Measurements from ENCODE around the gene DNAJC2.

The DNAJC2 gene

DNA sequence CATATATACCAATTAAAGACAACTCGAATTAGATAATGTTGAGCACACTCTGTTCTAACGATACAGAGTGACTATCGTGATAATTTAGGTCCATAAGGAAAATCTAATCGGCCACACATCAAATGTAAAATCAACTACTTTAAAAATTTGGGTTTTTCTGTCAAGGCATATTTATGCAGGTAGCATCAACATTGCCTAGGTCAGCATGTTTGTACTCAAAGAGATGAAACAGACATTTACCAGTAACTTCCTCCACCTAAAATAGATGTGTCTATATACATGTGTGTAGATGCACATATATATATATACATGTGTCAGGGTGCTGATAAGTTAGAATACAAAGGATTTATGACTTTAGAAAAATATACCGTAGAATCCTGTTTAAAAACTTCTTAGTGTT is 24.9 kb upstream of the DNAJC2 start:
- TF ChIP-seq JUND (IDR thresholded peaks at IDR 0.05; ENCODE audit: low read depth) = no peak
- no peak for DNase-seq (ENCODE audit: low read depth in 1 of 2, low spot score in 1 of 2)
- in situ Hi-C loops (cut with HindIII; ENCODE audit: low pct_unique_long_range_greater_than_20kb, low sequenced_read_pairs) = no loop called here

DNA sequence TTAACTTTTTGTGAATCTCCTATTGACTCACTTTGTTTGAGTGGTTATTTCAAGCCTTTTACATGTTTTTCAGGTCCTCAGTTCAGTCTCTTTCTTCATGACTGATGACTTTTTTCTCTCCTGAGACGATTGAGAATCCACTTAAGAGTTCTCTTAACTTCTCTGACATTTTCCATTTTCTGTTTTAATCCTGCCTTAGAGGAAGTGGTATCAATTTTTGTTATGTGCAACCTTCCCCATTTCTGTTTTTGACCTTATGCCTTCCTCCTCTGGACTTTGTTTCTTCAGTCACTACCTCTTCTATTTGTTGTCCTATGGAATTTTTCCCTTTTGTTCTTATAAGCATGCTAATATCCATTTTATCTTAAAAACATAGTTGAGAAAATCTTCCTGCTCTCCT is 5.2 kb upstream of the DNAJC2 start:
- DNase-seq (ENCODE audit: low read depth in 1 of 2, low spot score in 1 of 2) = no peak
- no peak for TF ChIP-seq JUND (IDR thresholded peaks at IDR 0.05; ENCODE audit: low read depth)
- in situ Hi-C loops (cut with HindIII; ENCODE audit: low pct_unique_long_range_greater_than_20kb, low sequenced_read_pairs) = no loop called here

DNA sequence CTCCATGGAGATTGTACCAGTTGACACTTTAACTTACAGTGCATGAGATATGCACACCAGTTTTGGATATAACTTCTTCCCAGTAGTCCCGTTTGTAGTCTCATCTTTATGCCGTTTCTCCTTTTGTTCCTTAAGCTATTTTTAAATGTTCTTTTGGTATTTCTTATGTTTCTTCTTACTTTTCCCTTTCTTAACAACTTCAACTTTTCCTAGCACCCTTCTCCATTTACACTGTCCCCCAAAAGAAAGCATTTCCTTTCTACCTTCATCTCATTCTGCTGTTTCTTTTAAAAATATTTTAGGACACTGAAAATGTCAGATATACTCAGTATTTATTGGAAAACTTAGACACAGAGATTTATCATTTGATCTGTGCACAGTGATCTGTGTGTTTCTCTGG is 4.4 kb upstream of the DNAJC2 start:
- in situ Hi-C loops (cut with HindIII; ENCODE audit: low pct_unique_long_range_greater_than_20kb, low sequenced_read_pairs) = no loop called here
- TF ChIP-seq JUND (IDR thresholded peaks at IDR 0.05; ENCODE audit: low read depth) = no peak
- DNase-seq (ENCODE audit: low read depth in 1 of 2, low spot score in 1 of 2) = no peak

DNA sequence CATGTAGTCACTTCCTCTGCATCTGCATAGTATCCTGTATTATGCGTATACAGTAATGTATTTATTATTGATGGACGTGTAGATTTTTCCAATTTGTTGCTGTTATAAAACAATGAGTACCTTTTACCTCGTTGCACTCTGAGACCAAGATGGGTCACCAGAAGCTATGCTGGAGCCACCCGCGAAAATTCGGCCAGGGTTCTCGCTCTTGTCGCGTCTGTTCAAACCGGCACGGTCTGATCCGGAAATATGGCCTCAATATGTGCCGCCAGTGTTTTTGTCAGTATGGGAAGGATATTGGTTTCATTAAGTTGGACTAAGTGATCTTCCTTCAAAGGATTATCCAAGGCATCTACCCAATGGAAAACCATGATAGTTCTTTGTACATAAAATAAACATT is 3.9 kb upstream of the DNAJC2 start:
- no peak for DNase-seq (ENCODE audit: low read depth in 1 of 2, low spot score in 1 of 2)
- in situ Hi-C loops (cut with HindIII; ENCODE audit: low pct_unique_long_range_greater_than_20kb, low sequenced_read_pairs) = no loop called here

DNA sequence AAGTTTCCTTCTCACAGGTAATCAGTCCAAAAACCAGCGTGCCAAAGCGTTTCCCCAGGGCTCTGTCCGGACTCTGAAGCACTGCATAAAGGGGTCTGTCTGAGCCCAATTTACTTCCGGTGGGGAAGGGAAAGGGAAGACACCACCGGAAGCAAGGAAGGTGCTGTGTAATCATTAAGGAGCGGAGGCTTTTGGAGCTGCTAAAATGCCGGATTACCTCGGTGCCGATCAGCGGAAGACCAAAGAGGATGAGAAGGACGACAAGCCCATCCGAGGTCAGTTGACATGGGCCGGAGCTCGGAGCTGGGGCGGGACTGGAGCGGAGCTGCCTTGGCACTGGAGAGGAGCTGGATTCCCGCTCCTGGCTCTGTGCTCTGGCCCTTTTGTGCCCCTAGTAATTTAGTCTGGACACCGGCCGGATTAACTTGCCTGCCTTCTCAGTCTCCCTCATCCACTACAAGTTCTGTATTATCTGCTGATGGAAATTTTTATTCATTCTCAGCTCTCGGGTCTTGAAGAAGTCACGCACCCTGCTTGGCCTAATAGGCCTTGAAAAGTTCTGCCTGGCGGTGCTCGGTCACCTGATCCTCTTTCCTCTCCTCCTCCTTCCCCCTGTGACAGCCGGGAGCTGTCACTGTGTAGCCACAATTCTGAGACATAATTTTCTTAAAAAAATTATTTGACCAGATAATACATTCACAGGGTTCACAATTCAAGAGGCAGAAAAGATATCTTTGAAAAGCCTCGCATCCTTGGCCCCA is 3.1 kb upstream of the DNAJC2 start, which contains the start of gene PSMC2:
PSMC2 (plus strand) TSS at position 137 of the 761 bp plus-strand sequence; CDS start at position 206, 69 bp downstream.
- TF ChIP-seq JUND (IDR thresholded peaks at IDR 0.05; ENCODE audit: low read depth) = no peak
- in situ Hi-C loops (cut with HindIII; ENCODE audit: low pct_unique_long_range_greater_than_20kb, low sequenced_read_pairs) = no loop called here
- DNase-seq (ENCODE audit: low read depth in 1 of 2, low spot score in 1 of 2) = peak; percentile 30 to 92

More for the DNA sequence above, 3.9 kb upstream of the DNAJC2 start:
- TF ChIP-seq JUND (IDR thresholded peaks at IDR 0.05; ENCODE audit: low read depth) = no peak

DNA sequence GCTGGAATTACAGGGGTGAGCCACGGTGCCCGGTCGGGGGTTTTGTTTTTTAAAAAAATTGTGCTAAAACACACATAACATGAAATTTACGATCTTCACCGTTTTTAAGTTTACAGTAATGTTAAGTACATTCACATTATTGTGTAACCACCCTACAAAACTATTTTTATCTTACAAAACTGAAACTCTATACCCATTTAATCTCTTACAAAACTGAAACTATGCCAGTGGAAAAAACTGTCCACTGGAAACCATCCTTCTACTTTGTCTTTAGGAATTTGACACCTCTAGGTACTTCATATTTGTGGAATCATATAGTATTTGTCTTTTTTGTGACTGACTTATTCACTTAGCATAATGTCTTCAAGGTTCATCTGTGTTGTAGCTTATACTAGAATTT is 1.8 kb upstream of the DNAJC2 start:
- TF ChIP-seq JUND (IDR thresholded peaks at IDR 0.05; ENCODE audit: low read depth) = no peak
- DNase-seq (ENCODE audit: low read depth in 1 of 2, low spot score in 1 of 2) = no peak
- in situ Hi-C loops (cut with HindIII; ENCODE audit: low pct_unique_long_range_greater_than_20kb, low sequenced_read_pairs) = no loop called here

DNA sequence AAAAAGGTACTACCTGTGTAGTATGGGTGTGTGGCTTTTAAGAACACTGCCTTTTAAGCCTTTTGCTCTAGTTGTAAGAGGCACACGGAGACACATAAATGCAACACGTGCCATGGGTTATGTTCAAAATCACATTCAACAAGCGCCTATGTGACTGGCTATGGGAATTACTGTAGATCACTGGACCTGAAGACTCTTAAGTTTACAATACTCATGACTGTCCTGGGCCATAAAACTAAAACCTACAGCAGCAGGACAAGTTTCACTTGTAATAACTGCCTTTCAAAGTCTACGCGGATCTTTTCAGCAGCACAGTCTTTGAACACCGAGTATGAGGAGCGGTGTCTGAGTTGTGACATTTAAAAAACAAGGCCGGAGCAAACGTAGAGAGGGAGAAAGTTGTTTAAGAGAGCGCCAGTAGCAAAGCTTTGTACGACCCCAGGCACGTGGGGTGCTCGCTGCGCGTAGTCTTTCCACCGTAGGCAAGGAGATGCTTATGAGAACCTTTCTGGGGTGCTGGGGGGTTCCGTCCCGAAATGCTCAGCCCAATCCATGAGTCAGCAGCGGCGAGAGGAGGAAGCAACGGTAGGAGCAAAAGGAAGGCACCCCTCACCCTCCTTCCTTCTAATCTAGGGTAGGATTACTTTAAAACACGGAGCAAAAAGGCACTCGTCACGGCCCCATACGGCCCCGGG is 662 bp downstream of the DNAJC2 start:
- DNase-seq (ENCODE audit: low read depth in 1 of 2, low spot score in 1 of 2) = peak in 1 of 2 experiments; percentile 11
- TF ChIP-seq JUND (IDR thresholded peaks at IDR 0.05; ENCODE audit: low read depth) = no peak
- in situ Hi-C loops (cut with HindIII; ENCODE audit: low pct_unique_long_range_greater_than_20kb, low sequenced_read_pairs) = no loop called here

DNA sequence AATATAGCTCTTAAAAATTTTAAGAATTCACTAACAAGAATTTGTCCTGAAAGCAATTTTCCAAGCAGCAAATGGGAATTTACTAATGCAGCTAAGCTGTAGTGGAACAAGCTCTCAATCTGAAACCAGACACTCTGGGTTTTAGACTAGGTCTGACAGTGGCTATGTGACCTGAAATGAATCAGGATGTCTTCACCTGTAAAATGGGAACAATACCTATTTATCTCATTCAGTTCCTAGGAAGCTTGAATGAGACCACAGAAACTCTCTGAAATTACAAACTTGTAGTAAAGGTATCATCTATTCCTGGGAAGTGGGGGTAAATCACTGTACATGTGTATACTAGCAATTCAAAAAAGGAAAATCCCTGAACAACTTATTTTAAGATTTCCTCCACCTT is 1.2 kb downstream of the DNAJC2 start:
- in situ Hi-C loops (cut with HindIII; ENCODE audit: low pct_unique_long_range_greater_than_20kb, low sequenced_read_pairs) = no loop called here
- no peak for DNase-seq (ENCODE audit: low read depth in 1 of 2, low spot score in 1 of 2)
- TF ChIP-seq JUND (IDR thresholded peaks at IDR 0.05; ENCODE audit: low read depth) = no peak

DNA sequence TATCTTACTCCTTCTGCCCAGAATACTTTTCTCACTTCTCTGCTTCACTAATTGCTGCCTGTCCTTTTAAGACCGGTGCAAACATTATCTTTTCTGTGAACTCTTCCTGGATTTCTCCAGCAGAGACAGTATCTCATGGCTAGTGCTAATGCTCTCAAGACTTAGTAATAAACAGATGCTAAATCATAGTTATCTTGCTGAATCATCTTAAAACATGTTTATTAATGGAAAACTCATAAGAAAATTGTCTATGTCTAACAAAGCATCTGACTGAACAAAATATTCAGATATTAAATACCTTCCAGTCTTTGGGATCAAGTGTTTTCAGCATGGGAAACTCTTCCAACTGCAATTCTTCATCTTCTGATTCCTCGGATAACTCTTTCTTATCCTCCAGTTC is 3.1 kb downstream of the DNAJC2 start:
- no peak for TF ChIP-seq JUND (IDR thresholded peaks at IDR 0.05; ENCODE audit: low read depth)

DNA sequence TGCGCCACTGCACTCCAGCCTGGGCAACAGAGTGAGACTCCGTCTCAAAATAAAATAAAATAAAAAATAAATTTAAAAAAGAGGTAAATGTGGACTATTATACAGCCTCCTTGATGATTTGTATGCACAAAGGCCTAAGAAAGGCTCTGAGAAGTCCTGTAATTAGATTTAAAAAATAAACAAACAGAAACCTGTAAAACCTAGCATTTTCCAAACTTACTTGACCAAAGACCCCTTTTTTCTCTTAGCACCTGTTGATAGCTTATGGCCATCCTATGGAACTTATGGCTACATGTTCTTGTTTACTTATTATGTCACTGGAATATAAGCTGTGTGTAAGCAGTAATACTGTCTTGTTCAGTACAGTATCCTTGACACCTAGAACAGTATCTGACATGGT is 5.7 kb downstream of the DNAJC2 start:
- TF ChIP-seq JUND (IDR thresholded peaks at IDR 0.05; ENCODE audit: low read depth) = no peak
- no peak for DNase-seq (ENCODE audit: low read depth in 1 of 2, low spot score in 1 of 2)
- in situ Hi-C loops (cut with HindIII; ENCODE audit: low pct_unique_long_range_greater_than_20kb, low sequenced_read_pairs) = no loop called here

More for the DNA sequence above, 3.1 kb downstream of the DNAJC2 start:
- in situ Hi-C loops (cut with HindIII; ENCODE audit: low pct_unique_long_range_greater_than_20kb, low sequenced_read_pairs) = no loop called here
- no peak for DNase-seq (ENCODE audit: low read depth in 1 of 2, low spot score in 1 of 2)

DNA sequence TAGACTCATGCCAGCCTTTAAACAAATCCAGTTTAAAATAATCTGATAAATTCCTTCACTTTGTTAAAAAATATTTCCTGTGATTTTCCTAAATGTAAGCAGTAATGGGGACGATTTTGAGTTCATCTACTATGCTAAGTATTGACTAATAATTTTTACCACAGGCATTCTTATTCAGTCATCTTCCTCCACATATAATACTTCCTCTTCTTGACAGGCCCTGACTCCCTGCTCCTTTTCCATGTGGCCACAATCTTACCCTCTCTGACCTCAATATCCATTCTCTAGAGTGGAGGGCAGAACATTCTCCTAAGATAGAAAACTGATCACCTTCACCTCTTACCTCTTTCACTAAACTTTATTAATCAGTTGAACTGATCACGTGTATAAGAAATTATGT is 7.8 kb downstream of the DNAJC2 start:
- no peak for DNase-seq (ENCODE audit: low read depth in 1 of 2, low spot score in 1 of 2)
- in situ Hi-C loops (cut with HindIII; ENCODE audit: low pct_unique_long_range_greater_than_20kb, low sequenced_read_pairs) = no loop called here
- no peak for TF ChIP-seq JUND (IDR thresholded peaks at IDR 0.05; ENCODE audit: low read depth)

DNA sequence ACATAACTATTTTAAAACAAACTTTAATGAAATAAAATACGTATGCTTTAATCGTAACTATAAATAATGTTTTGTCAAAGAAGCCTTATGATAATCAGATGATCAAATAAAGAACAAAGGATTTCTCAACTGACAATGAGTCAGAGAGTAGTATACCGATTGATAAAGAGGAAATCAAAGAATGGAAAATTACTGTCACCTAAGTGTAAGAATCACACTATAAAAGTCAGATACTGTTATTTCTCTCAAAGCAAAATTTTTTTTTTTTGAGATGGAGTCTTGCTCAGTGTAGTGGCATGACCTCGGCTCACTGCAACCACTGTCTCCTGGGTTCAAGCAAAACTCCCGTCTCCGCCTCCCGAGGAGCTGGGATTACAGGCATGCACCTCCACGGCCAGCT is 18.8 kb downstream of the DNAJC2 start:
- no peak for TF ChIP-seq JUND (IDR thresholded peaks at IDR 0.05; ENCODE audit: low read depth)
- in situ Hi-C loops (cut with HindIII; ENCODE audit: low pct_unique_long_range_greater_than_20kb, low sequenced_read_pairs) = no loop called here
- DNase-seq (ENCODE audit: low read depth in 1 of 2, low spot score in 1 of 2) = no peak

DNA sequence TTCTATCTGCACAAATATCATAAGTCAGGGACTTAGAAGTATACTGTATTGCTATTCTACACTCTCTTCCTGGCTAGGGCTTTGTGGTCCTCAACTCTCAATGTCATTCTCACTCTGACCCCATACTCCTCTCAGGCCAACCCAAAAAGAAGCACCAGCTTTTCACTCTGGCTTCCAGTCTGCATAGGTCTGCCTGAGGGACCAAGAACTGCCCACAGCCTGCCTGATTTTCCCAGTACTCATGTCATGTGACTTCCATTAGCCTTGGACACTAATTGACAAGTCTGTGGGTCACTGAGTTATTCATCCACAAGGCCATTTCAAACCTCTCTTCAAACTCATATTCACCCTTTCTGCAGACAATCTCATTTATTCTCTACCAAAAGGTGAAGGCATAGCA is 27.6 kb downstream of the DNAJC2 start:
- DNase-seq (ENCODE audit: low read depth in 1 of 2, low spot score in 1 of 2) = no peak
- no peak for TF ChIP-seq JUND (IDR thresholded peaks at IDR 0.05; ENCODE audit: low read depth)
- in situ Hi-C loops (cut with HindIII; ENCODE audit: low pct_unique_long_range_greater_than_20kb, low sequenced_read_pairs) = no loop called here
